Loucy (cell line): Measurements from ENCODE around the gene PRR20A.

ENCODE experiments used
- CTCF ChIP-seq: fragments of 200-600 bp; sonication (generic); conservative IDR thresholded peaks from 2 replicates; pipeline ENCODE4 v1.5.1; 2014; ENCODE audit warnings: mild to moderate bottlenecking, antibody characterized with exemption, low read length
- EZH2phosphoT487 ChIP-seq: fragments of 200-600 bp; IDR thresholded peaks from 2 replicates; pipeline ENCODE4 v1.6.1; 2018; ENCODE audit warnings: antibody characterized with exemption, mild to moderate bottlenecking, moderate library complexity, borderline replicate concordance

- TF ChIP-seq CTCF: no peak
- no peak for TF ChIP-seq EZH2phosphoT487
These were observed 17.0 kb upstream of the PRR20A start for GRCh38 chr13:57123681-57124080.
